Liver (tissue), 9 donors: Measurements from ENCODE around the gene SHISAL1. TPM values are rescaled to one million over a fixed set of nuclear protein-coding genes. Genes with fewer than 3 reads are reported as not detected.

ENCODE experiments used
- DNase-seq: peaks from one replicate; pipeline ENCODE4 v3.0.0-alpha.2; 2017; ENCODE audit warnings: low spot score
- H3K27ac ChIP-seq, 2 donors: one replicate each; pipeline ENCODE4 v1.7.0; 2013; ENCODE audit warnings: inconsistent platforms in 2 of 2, low read length in 2 of 2, control low read depth in 1 of 2, low read depth in 1 of 2, mild to moderate bottlenecking in 1 of 2
- H3K27me3 ChIP-seq, 4 donors: one replicate each; pipeline versions ENCODE4 v1.6.1 to v1.7.0; 2013; ENCODE audit warnings: low read length in 3 of 4, inconsistent platforms in 1 of 4, mild to moderate bottlenecking in 1 of 4, moderate library complexity in 1 of 4; ENCODE audit not compliant: control insufficient read depth in 4 of 4, insufficient read depth in 4 of 4
- H3K36me3 ChIP-seq, 4 donors: one replicate each; pipeline versions ENCODE4 v1.6.1 to v1.7.0; 2013; ENCODE audit warnings: low read length in 3 of 4, mild to moderate bottlenecking in 3 of 4, low read depth in 1 of 4, moderate library complexity in 1 of 4; ENCODE audit not compliant: control insufficient read depth in 4 of 4, insufficient read depth in 3 of 4
- H3K4me1 ChIP-seq, 4 donors: one replicate each; pipeline versions ENCODE4 v1.6.1 to v1.7.0; 2013; ENCODE audit warnings: low read length in 3 of 4, mild to moderate bottlenecking in 3 of 4, moderate library complexity in 1 of 4; ENCODE audit not compliant: control insufficient read depth in 4 of 4, insufficient read depth in 4 of 4
- H3K4me3 ChIP-seq, 3 donors: one replicate each; pipeline versions ENCODE4 v1.6.1 to v1.7.0; 2013; ENCODE audit warnings: low read length in 3 of 3, control low read depth in 1 of 3, low read depth in 1 of 3, mild to moderate bottlenecking in 1 of 3
- H3K9ac ChIP-seq, 2 donors: one replicate each; pipeline ENCODE4 v1.7.0; 2013; ENCODE audit warnings: low read length in 2 of 2, mild to moderate bottlenecking in 2 of 2, moderate library complexity in 2 of 2, control low read depth in 1 of 2, low read depth in 1 of 2
- H3K9me3 ChIP-seq, 4 donors: one replicate each; pipeline versions ENCODE4 v1.6.1 to v1.7.0; 2013; ENCODE audit warnings: low read length in 3 of 4; ENCODE audit not compliant: control insufficient read depth in 4 of 4
- ATF3 ChIP-seq: IDR thresholded peaks from 2 replicates; pipeline ENCODE4 v1.6.1; 2016; ENCODE audit warnings: antibody characterized with exemption
- CTCF ChIP-seq: fragments of 150-350 bp; IDR thresholded peaks from 2 replicates; pipeline ENCODE4 v1.5.1; 2017; ENCODE audit warnings: improper control_type of control experiment, low read depth, low read length; ENCODE audit not compliant: missing input control
- EGR1 ChIP-seq, 2 donors: IDR thresholded peaks; 2 replicates each; pipeline ENCODE4 v1.6.1; 2016 to 2018; ENCODE audit warnings: antibody characterized with exemption in 2 of 2, low read depth in 2 of 2
- FOXA1 ChIP-seq: IDR thresholded peaks from 2 replicates; pipeline ENCODE4 v1.6.1; 2016; ENCODE audit warnings: antibody characterized with exemption
- GABPA ChIP-seq, 2 donors: IDR thresholded peaks in 1 of 2; conservative IDR thresholded peaks in 1 of 2; 2 replicates each; pipeline ENCODE4 v1.6.1; 2016; ENCODE audit warnings: antibody characterized with exemption in 2 of 2, mild to moderate bottlenecking in 1 of 2, moderate library complexity in 1 of 2
- HNF4A ChIP-seq, 2 donors: conservative IDR thresholded peaks; 2 replicates each; pipeline ENCODE4 v1.6.1; 2016; ENCODE audit warnings: antibody characterized with exemption in 2 of 2, mild to moderate bottlenecking in 2 of 2
- HNF4G ChIP-seq: IDR thresholded peaks from 2 replicates; pipeline ENCODE4 v1.6.1; 2016; ENCODE audit warnings: antibody characterized with exemption
- JUND ChIP-seq, 2 donors: IDR thresholded peaks; 2 replicates each; pipeline ENCODE4 v1.6.1; 2016; ENCODE audit warnings: antibody characterized with exemption in 2 of 2
- MAX ChIP-seq: IDR thresholded peaks from 2 replicates; pipeline ENCODE4 v1.6.1; 2016; ENCODE audit warnings: antibody characterized with exemption
- NR2F2 ChIP-seq: IDR thresholded peaks from 2 replicates; pipeline ENCODE4 v1.6.1; 2016; ENCODE audit warnings: antibody characterized with exemption
- REST ChIP-seq: IDR thresholded peaks from 2 replicates; pipeline ENCODE4 v1.6.1; 2016; ENCODE audit warnings: antibody characterized with exemption, mild to moderate bottlenecking
- RXRA ChIP-seq, 2 donors: IDR thresholded peaks; 2 replicates each; pipeline ENCODE4 v1.6.1; 2017 to 2018; ENCODE audit warnings: antibody characterized with exemption in 2 of 2, mild to moderate bottlenecking in 1 of 2
- SP1 ChIP-seq: IDR thresholded peaks from 2 replicates; pipeline ENCODE4 v1.6.1; 2018; ENCODE audit warnings: antibody characterized with exemption, mild to moderate bottlenecking
- TAF1 ChIP-seq: conservative IDR thresholded peaks from 2 replicates; pipeline ENCODE4 v1.6.1; 2016; ENCODE audit warnings: antibody characterized with exemption, mild to moderate bottlenecking
- YY1 ChIP-seq: IDR thresholded peaks from 2 replicates; pipeline ENCODE4 v1.6.1; 2016; ENCODE audit warnings: antibody characterized with exemption, mild to moderate bottlenecking
- ZBTB33 ChIP-seq: IDR thresholded peaks from 2 replicates; pipeline ENCODE4 v1.6.1; 2016; ENCODE audit warnings: antibody characterized with exemption
- WGBS: extraction: QIAGEN DNeasy Blood & Tissue Kit; methylation state at CpG from one replicate; pipeline ENCODE4 v1.1.7; 2013; 5-methylcytosine and 5-hydroxymethylcytosine counted together
- polyA plus RNA-seq, 2 donors: library from polyadenylated mRNA; stranded (reverse) in 1 of 2; unstranded in 1 of 2; fragments of 200-250 nt in 1 of 2; fragments of >200 nt in 1 of 2; fragmentation: Nextera tagmentation in 1 of 2; extraction: Ambion mirVana in 1 of 2; gene quantifications; one replicate each; pipeline versions ENCODE4 v1.2.1 to v1.2.3, GENCODE V29; 2013 to 2015
- total RNA-seq, 2 donors: library from RNA; depleted of rRNA; stranded (reverse); fragments of >200 nt; gene quantifications; one replicate each; pipeline ENCODE4 v1.2.3, GENCODE V29; 2014
- donor health status: healthy.
- donor health status: healthy.
- donor health status: healthy.
- donor health status: healthy.
- donor health status: healthy.

Gene SHISAL1
- total and polyA plus RNA-seq, 4 donors, result 0.07 to 0.17 (median 0.13) TPM

GRCh38 chr22:44209343-44209742 is 103.4 kb downstream of the SHISAL1 start:
- H3K4me1 ChIP-seq, result no peaks in the 10 kb centered on the region
- no peak for DNase-seq
- 76% methylated on average over 3 of the region's 3 CpGs for WGBS

GRCh38 chr22:44207981-44208317 is 104.8 kb downstream of the SHISAL1 start:
- DNase-seq, result no peak
- no peaks in the 10 kb centered on the region for H3K36me3 ChIP-seq
- no peaks in the 10 kb centered on the region for H3K27me3 ChIP-seq
- H3K9me3 ChIP-seq, result peaks cover 0 to 5% (median 3%) of the 10 kb centered on the region in 4 donors
- no peak overlapping the region for H3K9ac ChIP-seq
- no peaks in the 10 kb centered on the region for H3K4me1 ChIP-seq
- 84% methylated on average over 4 of the region's 4 CpGs for WGBS
- no peak overlapping the region for H3K4me3 ChIP-seq
- TF ChIP-seq YY1 (no peak), SP1 (no peak), MAX (no peak), ATF3 (no peak), FOXA1 (no peak), HNF4G (no peak), GABPA (IDR thresholded peaks at IDR 0.05 in 1 of 2, conservative IDR thresholded peaks at IDR 0.05 in 1 of 2) (no peak), CTCF (no peak), JUND (IDR thresholded peaks at IDR 0.05) (no peak)
- no peak overlapping the region for H3K27ac ChIP-seq

More at GRCh38 chr22:44209343-44209742, 103.4 kb downstream of the SHISAL1 start:
- Histone ChIP-seq H3K27me3 (no peaks in the 10 kb centered on the region), H3K4me3 (no peak overlapping the region), H3K36me3 (no peaks in the 10 kb centered on the region), H3K27ac (no peak overlapping the region), H3K9ac (no peak overlapping the region), H3K9me3 (peaks cover 0 to 5% (median 3%) of the 10 kb centered on the region in 4 donors)
- TF ChIP-seq MAX, result no peak
- no peak for TF ChIP-seq NR2F2
- TF ChIP-seq RXRA (IDR thresholded peaks at IDR 0.05), result no peak

- Histone ChIP-seq H3K9me3 (peaks cover 0 to 5% (median 3%) of the 10 kb centered on the region in 4 donors), H3K4me1 (no peaks in the 10 kb centered on the region), H3K9ac (no peak overlapping the region), H3K27ac (no peak overlapping the region), H3K4me3 (no peak overlapping the region), H3K27me3 (no peaks in the 10 kb centered on the region), H3K36me3 (no peaks in the 10 kb centered on the region)
- DNase-seq, result no peak
- 81% methylated on average over 16 of the region's 16 CpGs for WGBS
- TF ChIP-seq EGR1 (IDR thresholded peaks at IDR 0.05; ENCODE audit: low read depth in 2 of 2), result no peak
- no peak for TF ChIP-seq RXRA (IDR thresholded peaks at IDR 0.05)
- TF ChIP-seq NR2F2, result no peak
- no peak for TF ChIP-seq FOXA1
- no peak for TF ChIP-seq SP1
- no peak for TF ChIP-seq HNF4A (conservative IDR thresholded peaks at IDR 0.05)
- no peak for TF ChIP-seq REST
- no peak for TF ChIP-seq GABPA (IDR thresholded peaks at IDR 0.05 in 1 of 2, conservative IDR thresholded peaks at IDR 0.05 in 1 of 2)
- no peak for TF ChIP-seq JUND (IDR thresholded peaks at IDR 0.05)
- TF ChIP-seq TAF1, result no peak
- no peak for TF ChIP-seq ZBTB33
- no peak for TF ChIP-seq YY1
- no peak for TF ChIP-seq ATF3
Measured at GRCh38 chr22:44207173-44207980, 105.4 kb downstream of the SHISAL1 start.
